ENCODE data around the gene ATXN1.

Gene ATXN1

GRCh38 chr6:16761471-16762267 is 409 bp upstream of the ATXN1 start:
- DNase-seq, result peak; percentile 80

- DNase-seq, result peak; percentile 90
Observed at GRCh38 chr6:16759646-16760515, 1.4 kb downstream of the ATXN1 start.

GRCh38 chr6:16759181-16759645 is 2.0 kb downstream of the ATXN1 start:
- no peak for DNase-seq

- peak; percentile 46 for DNase-seq
Observed at GRCh38 chr6:16758163-16758975, 2.9 kb downstream of the ATXN1 start.

GRCh38 chr6:16757332-16757731 is 3.9 kb downstream of the ATXN1 start:
- no peak for DNase-seq

GRCh38 chr6:16756660-16757255 is 4.5 kb downstream of the ATXN1 start:
- no peak for DNase-seq

- DNase-seq, result no peak
Observed at GRCh38 chr6:16755544-16755943, 5.7 kb downstream of the ATXN1 start.

GRCh38 chr6:16754876-16755275 is 6.4 kb downstream of the ATXN1 start:
- DNase-seq, result no peak

- no peak for DNase-seq
Observed at GRCh38 chr6:16754274-16754673, 7.0 kb downstream of the ATXN1 start.

GRCh38 chr6:16753341-16753740 is 7.9 kb downstream of the ATXN1 start:
- no peak for DNase-seq

- no peak for DNase-seq
Observed at GRCh38 chr6:16752206-16752866, 8.9 kb downstream of the ATXN1 start.

- DNase-seq, result no peak
Observed at GRCh38 chr6:16751251-16751946, 9.9 kb downstream of the ATXN1 start.

- no peak for DNase-seq
Observed at GRCh38 chr6:16750566-16750965, 10.7 kb downstream of the ATXN1 start.

- no peak for DNase-seq
Observed at GRCh38 chr6:16749516-16750485, 11.5 kb downstream of the ATXN1 start.

GRCh38 chr6:16748025-16748319 is 13.3 kb downstream of the ATXN1 start:
- no peak for DNase-seq

GRCh38 chr6:16747232-16748024 is 13.8 kb downstream of the ATXN1 start:
- no peak for DNase-seq

- no peak for DNase-seq
Observed at GRCh38 chr6:16746812-16747211, 14.4 kb downstream of the ATXN1 start.

- DNase-seq, result no peak
Observed at GRCh38 chr6:16746401-16746800, 14.9 kb downstream of the ATXN1 start.

- DNase-seq, result no peak
Observed at GRCh38 chr6:16743664-16744210, 17.5 kb downstream of the ATXN1 start.

Measured in midbrain (tissue), 1 donor.